Left kidney (tissue), 2 donors: ENCODE measurements around the gene MYPN. TPM values are rescaled to one million over a fixed set of nuclear protein-coding genes. Genes with fewer than 3 reads are reported as not detected.
"Not testable (repeated sequence)": the region's sequence is repeated elsewhere in the genome, so short reads cannot be mapped to it uniquely, and the experiment has no call there.

Experiments used
- DNase-seq: peaks from one replicate; pipeline ENCODE4 v3.0.0-alpha.2; 2013
- polyA plus RNA-seq: library from polyadenylated mRNA; unstranded; fragments of 120-200 nt; gene quantifications from one replicate; pipeline ENCODE4 v1.2.1, GENCODE V29; 2013; ENCODE audit not compliant: insufficient read length

Gene MYPN
- polyA plus RNA-seq, 1 donor, result 0.03 TPM

GRCh38 chr10:68135922-68136792, 26.9 kb downstream of the MYPN start:
- DNase-seq, result no peak

GRCh38 chr10:68137171-68137570, 27.9 kb downstream of the MYPN start:
- DNase-seq, result peak; percentile 13

- no peak for DNase-seq
Measured at GRCh38 chr10:68138526-68138925, 29.2 kb downstream of the MYPN start.

GRCh38 chr10:68139448-68140272, 30.4 kb downstream of the MYPN start:
- no peak for DNase-seq

GRCh38 chr10:68142761-68143160, 33.5 kb downstream of the MYPN start:
- DNase-seq, result no peak

- no peak for DNase-seq
Measured at GRCh38 chr10:68144709-68145108, 35.4 kb downstream of the MYPN start.

GRCh38 chr10:68145705-68146104, 36.4 kb downstream of the MYPN start:
- DNase-seq, result no peak

GRCh38 chr10:68146133-68146532, 36.8 kb downstream of the MYPN start:
- DNase-seq, result no peak

GRCh38 chr10:68151453-68151852, 42.2 kb downstream of the MYPN start:
- no peak for DNase-seq

- peak; percentile 59 for DNase-seq
Measured at GRCh38 chr10:68153473-68154210, 44.4 kb downstream of the MYPN start.

- DNase-seq, result no peak
Measured at GRCh38 chr10:68154211-68154497, 44.9 kb downstream of the MYPN start.

GRCh38 chr10:68155615-68156210, 46.4 kb downstream of the MYPN start:
- no peak for DNase-seq

- DNase-seq, result peak; percentile 79
Measured at GRCh38 chr10:68156373-68157185, 47.3 kb downstream of the MYPN start.

GRCh38 chr10:68157522-68157921, 48.2 kb downstream of the MYPN start:
- DNase-seq, result not testable (repeated sequence)

GRCh38 chr10:68158031-68158430, 48.7 kb downstream of the MYPN start:
- DNase-seq, result no peak

- DNase-seq, result no peak
Measured at GRCh38 chr10:68163735-68164134, 54.4 kb downstream of the MYPN start.

GRCh38 chr10:68165643-68166042, 56.4 kb downstream of the MYPN start:
- no peak for DNase-seq

- no peak for DNase-seq
Measured at GRCh38 chr10:68166871-68167585, 57.7 kb downstream of the MYPN start.

- DNase-seq, result no peak
Measured at GRCh38 chr10:68167586-68168189, 58.4 kb downstream of the MYPN start.

GRCh38 chr10:68171539-68172080, 62.3 kb downstream of the MYPN start:
- no peak for DNase-seq
